GM21360 (cell line): Measurements from ENCODE around the gene DENND2D.

Experiments used
- ATAC-seq: cut with Tn5 transposase; IDR thresholded peaks from one replicate; pipeline ENCODE4 v1.9.1; 2021; ENCODE audit warnings: mild to moderate bottlenecking, moderate library complexity; ENCODE audit not compliant: unreplicated experiment

Gene DENND2D

DNA sequence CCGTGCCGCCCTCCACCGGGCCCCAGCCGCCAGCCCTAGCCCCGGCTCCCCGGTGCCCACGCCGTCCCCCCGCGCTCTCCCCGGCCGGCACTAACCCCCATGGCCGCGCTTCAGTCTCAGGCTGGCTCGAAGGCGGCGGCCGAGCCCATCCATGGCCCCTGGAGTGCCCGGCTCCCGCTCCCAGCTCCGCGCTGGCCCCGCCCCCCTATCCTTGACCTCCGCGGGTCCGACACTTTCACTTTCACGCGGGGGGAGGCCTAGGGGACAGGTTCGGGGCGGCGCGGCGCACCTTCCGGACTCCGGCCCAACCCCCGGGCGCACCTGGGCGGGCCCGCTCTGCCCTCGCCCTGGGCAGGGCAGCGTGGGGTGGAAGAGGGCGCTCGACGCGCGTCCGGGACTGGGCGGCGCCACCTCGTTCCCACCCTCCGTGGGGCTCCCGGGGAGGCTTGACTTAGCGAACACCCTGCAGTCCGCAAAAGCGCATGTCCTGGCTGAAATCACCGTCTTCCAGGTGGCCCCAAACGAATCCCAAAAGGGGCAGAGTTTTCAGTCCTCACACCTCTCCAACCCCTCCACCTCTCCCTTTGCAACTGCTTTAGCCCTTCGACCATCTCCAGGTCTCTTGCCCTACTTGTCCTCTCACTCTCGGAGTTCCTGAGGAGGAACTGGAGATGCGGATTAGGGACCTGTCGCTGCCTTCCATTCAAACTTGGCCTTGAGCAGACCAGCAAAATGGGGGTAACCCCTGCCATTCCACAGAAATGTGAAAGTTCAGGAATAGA is 3.9 kb upstream of the DENND2D start:
- peak; percentile 57 for ATAC-seq

DNA sequence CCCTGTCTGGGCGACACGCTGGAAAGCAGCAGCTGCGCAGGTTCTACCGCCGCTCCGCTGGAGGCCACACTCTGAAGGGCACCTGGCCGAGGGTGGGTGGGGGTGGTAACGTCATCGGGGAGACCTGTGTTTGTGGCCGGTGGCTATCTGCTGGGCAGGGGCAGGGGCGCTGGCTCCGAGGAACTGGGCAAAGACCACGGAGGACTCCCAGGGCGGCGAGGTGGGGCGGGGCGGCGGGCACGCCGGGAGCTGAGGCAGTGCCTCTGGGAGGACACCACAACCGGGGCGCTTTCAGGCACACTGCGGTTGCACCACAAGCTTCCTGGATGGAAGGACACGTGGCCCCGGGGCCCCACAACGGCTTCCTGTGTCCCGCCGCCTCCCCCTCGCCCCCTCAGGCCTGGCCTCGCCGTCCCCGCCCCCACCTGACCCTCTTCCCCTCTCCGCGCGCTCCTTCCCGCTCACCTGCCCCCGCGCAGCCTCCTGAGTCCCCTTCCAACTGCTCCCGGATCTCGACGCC is 3.3 kb upstream of the DENND2D start:
- ATAC-seq: peak; percentile 43

GRCh38 chr1:111202707-111203623 is 2.5 kb upstream of the DENND2D start:
- ATAC-seq: no peak

GRCh38 chr1:111202366-111202706 is 1.9 kb upstream of the DENND2D start:
- ATAC-seq: no peak

- ATAC-seq: no peak
Measured at GRCh38 chr1:111201275-111202090, 1.0 kb upstream of the DENND2D start.

GRCh38 chr1:111200802-111201161 is 336 bp upstream of the DENND2D start:
- no peak for ATAC-seq

- no peak for ATAC-seq
Measured at GRCh38 chr1:111199329-111199728, 1.1 kb downstream of the DENND2D start.

DNA sequence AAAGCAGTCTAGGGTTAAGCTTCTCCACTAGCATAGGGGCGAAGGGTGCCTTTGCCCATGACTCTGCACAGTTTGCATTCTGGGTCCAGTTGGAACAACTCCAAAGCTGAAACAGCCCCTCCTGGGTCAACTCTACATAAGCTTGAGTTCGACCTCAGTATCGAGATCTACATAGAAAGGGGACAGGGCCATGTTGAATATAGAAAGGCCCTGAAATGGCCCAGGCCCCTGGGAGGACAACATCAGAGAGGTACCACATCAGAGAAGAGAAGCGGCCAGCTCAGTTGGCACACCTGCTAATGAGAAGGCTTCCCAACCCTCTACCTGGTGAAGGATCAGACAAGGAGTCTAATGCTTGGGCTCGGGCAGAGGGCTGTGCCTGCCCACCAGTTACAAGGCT is 1.6 kb downstream of the DENND2D start:
- no peak for ATAC-seq

GRCh38 chr1:111197598-111198284 is 2.7 kb downstream of the DENND2D start:
- no peak for ATAC-seq

DNA sequence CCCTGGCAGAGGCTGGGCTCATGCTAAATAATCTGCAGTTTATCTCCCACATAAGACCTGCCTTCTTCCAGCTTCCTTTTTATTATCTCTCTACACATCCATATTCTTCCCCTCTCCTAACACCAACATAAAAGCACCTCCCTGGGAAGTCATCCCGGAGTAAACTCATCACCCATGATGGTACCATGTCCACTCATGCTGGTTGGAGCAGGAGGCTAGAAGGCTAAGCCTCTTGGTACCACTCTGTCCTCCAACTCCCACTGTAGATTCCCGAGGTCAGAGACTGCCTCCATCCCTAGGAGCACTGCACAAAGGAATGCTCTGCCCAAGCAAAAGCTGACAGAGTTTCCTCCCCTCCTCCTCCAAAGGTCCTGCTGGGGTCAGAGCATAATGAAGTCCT is 4.2 kb downstream of the DENND2D start:
- ATAC-seq: no peak

GRCh38 chr1:111195002-111195684 is 5.3 kb downstream of the DENND2D start:
- no peak for ATAC-seq

DNA sequence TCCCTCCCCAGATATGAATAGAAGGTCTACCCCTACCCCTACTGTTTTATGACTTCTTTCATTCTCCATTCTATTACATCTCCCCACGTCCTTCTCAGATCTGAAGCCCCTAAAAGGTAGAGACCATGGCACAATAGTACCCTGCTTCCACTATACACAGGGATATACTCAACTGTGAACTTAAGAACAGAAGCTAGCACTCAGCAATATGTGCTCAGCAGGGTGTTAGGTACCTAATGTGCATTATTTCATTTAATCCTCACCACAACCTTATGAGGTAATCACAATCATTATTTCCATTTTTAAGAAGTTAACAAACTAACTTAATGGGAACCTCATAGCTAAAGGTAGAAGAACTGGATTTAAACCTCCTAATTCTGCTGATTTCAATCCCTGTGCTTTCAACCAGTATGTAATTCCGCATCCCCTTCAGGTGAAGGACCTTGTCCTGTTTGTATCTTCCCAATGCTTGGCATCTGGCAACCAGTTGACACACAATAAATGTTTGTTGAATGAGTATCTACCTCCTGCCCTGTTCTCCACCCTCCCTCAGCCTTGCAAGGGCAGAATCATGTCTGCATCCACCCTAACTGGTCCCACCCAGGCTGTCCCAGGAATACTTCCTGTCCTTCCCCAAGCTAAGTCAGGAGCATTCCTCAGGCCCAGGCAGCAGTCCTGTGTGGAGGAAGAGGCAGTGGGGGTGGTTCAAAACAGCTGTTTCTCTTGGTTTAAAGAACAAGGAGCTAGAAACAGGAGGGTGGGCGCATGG is 6.5 kb downstream of the DENND2D start:
- no peak for ATAC-seq

DNA sequence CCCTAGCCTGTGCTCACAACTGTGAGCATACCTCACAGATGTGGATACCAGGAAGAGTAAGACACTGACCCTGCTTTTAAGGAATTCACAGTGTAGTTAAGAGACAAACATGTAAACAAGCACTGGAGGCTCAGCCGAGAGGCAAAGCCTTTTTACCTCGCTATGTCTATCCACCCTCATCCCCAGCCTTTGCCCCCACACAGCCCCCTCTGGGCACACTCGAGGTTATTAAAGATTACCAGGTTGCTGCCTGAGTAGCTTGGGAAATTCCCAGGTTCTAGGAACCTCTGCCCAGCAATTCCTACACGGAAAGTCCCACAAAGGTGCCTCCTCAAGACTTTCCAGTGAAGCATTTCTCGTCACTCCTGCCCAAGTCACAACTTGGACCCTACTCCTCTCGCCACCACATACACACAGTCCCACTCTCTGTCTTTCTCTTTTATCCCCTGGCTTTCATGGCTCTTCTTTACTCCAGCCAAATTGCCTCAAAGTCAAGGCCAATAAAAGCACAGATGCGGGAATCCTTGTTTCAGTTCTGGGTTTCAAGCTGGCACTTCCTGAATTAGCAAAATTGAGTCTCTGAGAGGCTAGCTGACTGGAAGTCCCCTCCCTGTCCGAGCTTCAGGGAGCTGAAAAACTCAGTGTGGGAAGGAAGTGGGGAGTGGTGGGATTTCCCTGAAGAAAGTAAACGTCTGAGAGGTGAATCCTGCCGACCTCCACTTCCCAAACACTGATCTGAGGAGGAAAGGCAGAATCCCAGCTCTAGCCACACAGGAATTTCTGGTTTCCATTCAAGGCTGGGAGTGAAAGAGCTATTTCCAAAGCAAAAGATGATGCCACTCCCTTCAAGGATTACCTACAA is 7.6 kb downstream of the DENND2D start:
- no peak for ATAC-seq

DNA sequence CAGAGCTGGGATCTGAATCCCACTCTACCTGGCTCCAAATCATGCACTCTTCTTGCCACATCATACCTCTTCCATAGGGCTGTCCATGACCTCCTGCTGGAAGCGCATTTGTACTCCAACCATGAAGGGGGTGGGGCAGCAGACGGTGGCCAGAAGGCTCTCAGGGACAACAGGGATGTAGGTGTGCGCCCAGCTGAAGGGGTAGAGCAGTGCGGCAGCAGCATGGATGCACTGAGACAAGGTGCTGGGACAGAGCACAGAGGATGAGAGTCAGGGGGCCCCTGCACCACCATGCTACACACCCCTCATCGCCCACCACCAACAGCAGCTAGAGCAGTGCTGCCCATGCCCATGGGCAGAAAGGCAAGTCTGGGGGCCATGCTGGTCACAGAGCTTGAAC is 8.4 kb downstream of the DENND2D start:
- no peak for ATAC-seq

DNA sequence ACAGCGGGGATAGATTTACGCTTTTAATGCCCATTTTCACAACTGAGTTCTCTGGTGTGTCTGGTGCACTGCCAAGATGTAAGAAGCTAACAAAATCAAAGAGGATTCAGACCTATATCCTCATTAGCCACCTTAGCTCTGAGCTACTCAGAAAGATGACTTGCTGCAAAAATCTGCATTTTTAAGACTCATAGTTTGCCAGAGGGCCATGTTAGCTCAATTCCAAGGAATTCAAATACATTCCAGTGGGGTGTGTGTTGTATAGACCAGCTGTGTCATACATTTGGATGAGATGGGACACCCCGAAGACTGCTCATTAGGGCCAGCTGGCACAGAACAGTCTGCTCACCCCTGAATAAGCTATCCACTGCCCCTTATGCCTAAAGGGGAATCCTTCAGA is 8.9 kb downstream of the DENND2D start:
- no peak for ATAC-seq

DNA sequence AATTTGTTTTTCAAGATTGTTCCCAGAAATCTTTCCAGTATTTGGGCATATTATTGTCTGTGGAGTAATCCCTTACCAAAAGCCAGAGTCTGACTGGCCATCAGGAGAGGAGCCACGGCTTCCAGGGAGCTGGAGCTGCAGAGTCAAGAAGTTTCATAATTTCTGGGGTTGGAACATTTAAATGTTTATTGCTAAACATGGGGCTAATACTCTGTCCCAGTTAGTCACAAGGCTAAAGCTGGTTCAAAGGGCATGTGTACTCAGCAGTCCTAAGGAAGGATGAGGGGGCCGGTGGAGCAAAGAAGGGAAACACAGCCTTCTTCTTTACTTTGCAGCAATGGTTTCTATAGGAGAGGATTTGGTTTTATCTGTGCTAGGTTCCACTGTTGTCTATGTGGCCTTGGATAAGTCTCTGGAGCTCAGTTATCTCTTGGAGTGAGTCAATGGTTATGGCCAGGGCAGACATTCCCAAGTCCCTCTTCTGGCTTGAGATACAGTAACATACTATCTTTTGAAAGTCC is 9.5 kb downstream of the DENND2D start:
- no peak for ATAC-seq

DNA sequence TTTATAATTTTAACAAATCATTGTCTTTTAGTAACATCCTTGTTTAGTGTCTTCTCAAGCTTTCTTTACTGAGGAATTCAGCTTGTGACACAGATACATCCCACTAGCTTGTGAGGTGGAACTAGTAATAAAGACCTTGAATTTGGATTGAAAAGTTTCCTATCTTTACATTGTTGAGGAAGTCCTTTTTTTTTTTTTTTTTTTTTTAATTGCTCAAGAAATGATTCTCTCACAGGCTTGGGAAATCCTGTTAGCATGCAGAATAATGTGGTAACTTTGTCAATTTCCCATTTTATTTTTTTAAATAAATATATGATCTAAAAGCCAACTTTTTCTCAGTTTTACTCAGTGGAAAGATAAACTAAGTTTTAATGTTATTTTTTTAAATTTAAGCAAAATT is 15.8 kb downstream of the DENND2D start:
- ATAC-seq: no peak
